GM18507 (cell line): ENCODE measurements around the gene TRMT44.
"Not testable (repeated sequence)": the region's sequence is repeated elsewhere in the genome, so short reads cannot be mapped to it uniquely, and the experiment has no call there.

Experiments used
- DNase-seq: peaks from one replicate; pipeline ENCODE4 v3.0.0; 2011; ENCODE audit warnings: low read depth; ENCODE audit not compliant: insufficient read length; ENCODE audit errors: extremely low spot score
- FAIRE-seq: peaks from 2 replicates; lab custom pipeline; 2011; peaks lifted over from hg19 to GRCh38; lab: Jason Lieb, UNC

The TRMT44 gene

DNA sequence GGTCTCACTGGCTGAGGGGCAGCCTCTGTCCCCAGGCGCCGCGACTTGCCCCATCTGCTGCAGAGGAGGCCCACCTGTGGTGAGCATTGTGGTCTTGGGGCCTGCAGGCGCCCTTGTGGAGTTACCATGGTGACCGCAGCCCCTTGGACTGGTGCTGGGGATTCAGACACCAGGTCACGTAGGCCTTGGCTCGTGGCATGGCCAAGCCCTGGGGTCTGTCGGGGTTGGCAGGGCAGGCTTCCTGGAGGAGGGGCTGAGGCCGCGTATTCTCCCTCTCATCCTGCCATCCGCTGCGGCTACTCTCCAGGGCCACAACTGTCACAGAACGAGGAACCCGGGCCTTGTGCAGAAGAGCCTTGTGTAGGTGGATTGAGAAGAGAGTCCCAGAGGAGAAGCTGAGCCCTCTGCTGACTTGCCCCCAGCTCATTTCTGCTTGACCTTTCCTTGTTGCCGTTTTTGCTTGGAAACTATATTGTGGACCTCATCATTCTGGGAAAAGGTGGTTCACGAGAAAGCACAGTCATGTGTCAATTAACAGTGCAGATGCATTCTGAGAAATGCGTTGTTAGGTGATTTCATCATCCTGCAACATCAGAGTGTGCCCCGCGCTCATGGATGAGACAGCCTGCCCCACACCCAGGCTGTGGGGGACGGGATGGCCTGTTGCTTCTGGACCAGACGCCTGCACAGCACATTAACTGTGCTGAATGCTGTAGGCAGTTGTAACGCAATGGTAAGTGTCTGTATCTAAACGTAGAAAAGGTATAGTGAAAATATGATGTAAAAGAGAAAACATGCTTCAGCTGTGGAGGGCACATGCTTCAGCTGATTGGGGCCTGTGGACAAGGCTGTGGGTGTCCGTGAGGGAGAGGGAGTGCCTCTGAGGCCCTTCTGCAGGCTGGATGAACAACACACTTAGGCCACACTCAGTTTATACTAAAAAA lies 38.5 kb downstream of the TRMT44 start:
- no peak for FAIRE-seq

GRCh38 chr4:8480221-8480620 lies 39.6 kb downstream of the TRMT44 start:
- FAIRE-seq (no peak), DNase-seq (no peak)

More for the DNA sequence above, 38.5 kb downstream of the TRMT44 start:
- no peak for DNase-seq

GRCh38 chr4:8486643-8487042 lies 46.1 kb downstream of the TRMT44 start:
- not testable (repeated sequence) for FAIRE-seq

GRCh38 chr4:8488791-8489369 lies 48.3 kb downstream of the TRMT44 start:
- FAIRE-seq = no peak
- no peak for DNase-seq

More at GRCh38 chr4:8486643-8487042, 46.1 kb downstream of the TRMT44 start:
- not testable (repeated sequence) for DNase-seq

- DNase-seq, FAIRE-seq: not testable (repeated sequence)
These were observed 50.9 kb downstream of the TRMT44 start for GRCh38 chr4:8491478-8491877.

GRCh38 chr4:8492174-8492573 lies 51.6 kb downstream of the TRMT44 start:
- DNase-seq = no peak
- no peak for FAIRE-seq

GRCh38 chr4:8493484-8493883 lies 52.9 kb downstream of the TRMT44 start:
- FAIRE-seq = no peak

DNA sequence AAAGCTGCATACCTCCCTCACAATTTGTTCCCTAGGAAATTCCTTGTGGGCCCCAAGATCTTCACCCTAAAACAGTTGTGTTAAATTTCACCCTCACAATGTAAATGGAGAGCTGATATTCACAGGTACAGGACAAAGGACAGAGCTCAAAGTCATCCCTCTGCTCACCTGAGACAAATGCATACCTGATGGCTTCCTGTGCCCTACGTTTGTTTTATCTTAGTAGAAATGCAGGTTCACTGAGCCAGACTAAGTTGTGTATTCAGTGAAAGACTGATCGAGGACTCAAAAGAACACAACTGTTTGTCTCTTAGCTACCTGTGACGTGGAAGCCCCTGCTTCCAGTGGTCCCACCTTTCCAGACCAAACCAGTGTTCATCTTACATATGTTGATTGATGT lies 53.6 kb downstream of the TRMT44 start:
- FAIRE-seq = no peak
- no peak for DNase-seq

More at GRCh38 chr4:8493484-8493883, 52.9 kb downstream of the TRMT44 start:
- no peak for DNase-seq

DNA sequence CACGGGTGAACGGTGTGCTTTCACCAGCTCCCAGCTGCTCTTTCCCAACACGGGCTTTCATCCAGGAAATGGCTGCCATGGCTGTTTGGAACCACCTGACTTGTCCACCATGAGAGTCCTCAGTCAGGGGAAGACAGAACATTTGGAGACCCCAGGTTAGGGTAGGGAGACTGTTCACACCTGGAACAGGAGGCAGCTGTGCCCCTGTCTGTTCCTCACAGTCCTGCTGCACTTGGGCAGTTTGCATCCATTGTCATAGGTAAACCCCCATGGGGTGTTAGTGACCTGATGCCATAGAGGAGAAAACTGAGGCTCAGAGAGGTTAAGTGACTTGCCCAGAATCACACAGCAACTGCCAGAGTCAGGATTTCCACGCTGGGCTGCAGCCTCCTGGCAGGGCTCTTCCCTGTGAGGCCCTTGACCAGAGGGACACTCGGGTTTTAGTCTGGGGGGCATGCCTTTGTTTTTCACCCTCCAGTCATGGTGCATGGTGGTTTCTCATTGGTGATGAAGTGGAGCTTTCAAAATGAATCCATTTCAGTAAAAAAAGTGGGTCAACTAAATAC lies 54.5 kb downstream of the TRMT44 start:
- no peak for DNase-seq
- no peak for FAIRE-seq

DNA sequence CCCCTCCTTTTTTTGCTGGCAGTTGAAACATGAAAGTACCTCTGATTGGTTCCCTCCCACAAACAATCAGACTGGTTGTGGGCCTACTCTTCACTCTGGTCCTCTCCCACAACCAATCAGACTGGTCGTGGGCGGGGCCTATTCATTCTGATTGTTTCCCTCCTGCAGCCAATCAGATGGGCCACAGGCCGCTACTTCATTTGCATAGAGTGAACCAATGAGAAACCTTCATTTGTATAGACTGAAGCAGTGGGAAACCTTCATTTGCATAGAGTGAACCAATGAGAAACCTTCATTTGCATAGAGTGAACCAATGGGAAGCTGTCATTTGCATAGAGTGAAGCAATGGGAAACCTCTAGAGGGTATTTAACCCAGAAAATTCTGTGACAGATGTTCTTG lies 55.2 kb downstream of the TRMT44 start:
- DNase-seq (no peak), FAIRE-seq (no peak)

- FAIRE-seq (no peak), DNase-seq (no peak)
These were observed 57.2 kb downstream of the TRMT44 start for GRCh38 chr4:8497762-8498161.

DNA sequence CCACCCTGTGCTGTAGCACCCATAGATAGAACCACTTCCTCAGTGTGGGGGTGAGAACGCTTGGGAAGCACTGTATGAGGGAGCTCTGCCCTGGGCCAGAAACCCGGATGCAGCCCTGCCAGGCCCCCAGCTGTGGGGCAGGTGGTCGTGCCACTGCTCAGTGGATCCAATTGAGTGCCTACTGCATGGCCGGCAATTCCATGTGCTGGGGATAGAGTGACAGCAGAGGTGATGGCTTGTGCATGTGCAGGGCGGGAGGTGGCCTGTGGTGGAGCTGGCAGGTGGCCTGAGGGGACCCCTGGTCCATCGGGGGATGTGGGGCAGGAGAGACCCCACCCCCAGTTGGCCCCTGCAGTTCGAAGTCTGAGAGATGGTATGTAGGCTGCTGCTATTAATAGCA lies 60.4 kb downstream of the TRMT44 start:
- no peak for FAIRE-seq
- DNase-seq = no peak

GRCh38 chr4:8501781-8502180 lies 61.2 kb downstream of the TRMT44 start:
- DNase-seq = no peak

GRCh38 chr4:8502371-8502770 lies 61.8 kb downstream of the TRMT44 start:
- no peak for FAIRE-seq
- no peak for DNase-seq

More at GRCh38 chr4:8501781-8502180, 61.2 kb downstream of the TRMT44 start:
- no peak for FAIRE-seq

DNA sequence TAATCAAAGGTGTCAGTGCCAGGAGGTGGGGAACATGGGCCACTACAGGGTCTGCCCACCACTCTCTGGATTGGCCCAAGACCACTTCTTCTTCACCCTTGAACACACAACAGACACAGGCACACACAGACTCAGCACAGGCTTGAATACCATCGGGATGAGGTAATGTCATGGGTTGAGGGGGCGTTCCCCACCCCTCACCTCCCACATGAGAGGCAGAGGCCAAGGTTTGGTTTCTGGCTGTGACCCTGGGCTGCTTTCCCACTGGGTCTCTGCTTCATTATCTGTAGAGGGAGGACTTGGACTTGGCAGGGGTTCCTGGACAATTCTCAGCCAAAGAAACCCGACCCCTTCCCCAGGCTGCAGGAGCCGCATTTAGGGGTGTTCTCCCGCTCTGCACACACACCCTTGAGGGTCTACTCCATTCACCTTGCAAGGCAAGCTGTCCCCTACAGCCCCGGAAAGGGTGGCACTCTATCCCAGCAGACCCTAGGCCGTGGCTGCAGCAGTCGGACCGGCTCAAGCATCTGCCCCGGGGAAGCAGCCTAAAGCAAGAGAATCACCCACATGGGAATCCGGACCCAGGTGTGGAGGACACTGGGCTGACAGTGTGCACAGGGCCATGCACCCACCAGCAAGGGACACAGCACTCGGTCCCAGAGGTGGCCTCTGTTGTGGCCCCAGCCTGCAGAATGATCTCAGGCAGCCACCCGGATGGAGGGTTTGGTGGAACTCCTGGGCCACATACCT lies 62.4 kb downstream of the TRMT44 start:
- no peak for DNase-seq
- FAIRE-seq = no peak

- no peak for FAIRE-seq
- DNase-seq = no peak
These were observed 63.2 kb downstream of the TRMT44 start for GRCh38 chr4:8503801-8504200.

DNA sequence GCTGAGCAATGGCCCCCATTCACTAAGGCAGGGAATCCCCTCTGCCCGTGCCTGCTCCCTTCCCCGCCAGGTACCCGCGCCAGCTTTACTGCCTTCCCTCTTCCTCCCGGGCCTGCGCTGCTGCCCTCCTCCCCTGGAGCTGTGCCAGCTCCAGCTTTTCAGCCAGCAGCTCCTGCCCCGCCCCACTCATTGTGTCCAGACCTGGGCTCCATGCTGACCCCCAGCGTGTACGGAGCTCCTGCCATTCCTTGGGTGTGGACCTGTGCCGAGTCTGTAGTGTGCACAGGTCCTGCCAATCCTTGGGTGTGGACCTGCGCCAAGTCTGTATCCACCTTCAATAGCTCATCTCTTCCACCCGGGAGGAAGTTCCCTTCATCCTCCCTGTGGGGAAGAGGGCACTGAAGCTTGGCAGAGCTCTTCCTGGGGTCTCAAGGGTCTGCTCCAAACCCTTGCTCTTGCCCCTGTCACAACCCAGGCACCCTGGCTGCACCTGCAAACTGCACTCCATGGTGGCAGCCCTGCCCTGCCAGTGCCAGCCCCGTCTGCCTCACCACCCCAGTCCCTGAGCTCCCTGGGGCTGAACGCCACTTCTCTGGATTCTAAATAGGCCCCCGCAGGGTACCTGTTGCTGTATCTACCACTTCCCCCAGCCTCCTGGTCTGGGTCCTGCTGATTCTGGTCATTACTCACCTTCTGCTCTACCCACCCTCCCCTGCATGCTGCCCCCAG lies 63.9 kb downstream of the TRMT44 start:
- DNase-seq (no peak), FAIRE-seq (no peak)

DNA sequence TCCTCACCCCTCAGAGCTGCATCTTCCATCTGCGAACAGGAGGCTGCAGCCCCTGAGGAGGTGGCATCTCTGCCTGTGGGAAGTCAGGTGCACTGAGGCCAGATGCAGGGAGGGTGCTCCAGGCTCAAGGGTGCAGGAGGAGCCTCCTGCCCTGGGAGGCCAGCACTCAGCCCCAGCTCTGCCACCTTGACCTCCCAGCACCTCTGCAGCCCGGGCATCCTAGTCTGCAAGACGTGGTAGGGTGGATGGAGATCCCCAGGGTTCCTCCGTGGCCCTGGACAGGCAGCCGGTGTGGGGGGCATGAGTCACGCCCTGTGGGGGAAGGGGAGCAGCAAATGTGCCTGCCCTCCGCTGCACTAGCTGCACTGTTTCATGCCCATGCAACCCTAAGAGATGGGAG lies 64.7 kb downstream of the TRMT44 start:
- DNase-seq (no peak), FAIRE-seq (no peak)

- no peak for FAIRE-seq
- no peak for DNase-seq
These were observed 65.4 kb downstream of the TRMT44 start for GRCh38 chr4:8506006-8506372.
